Liver (tissue), 9 donors: ENCODE measurements around the gene ERICH2. TPM values are rescaled to one million over a fixed set of nuclear protein-coding genes. Genes with fewer than 3 reads are reported as not detected.
A peak's percentile ranks its signal among the peaks of the same experiment; 100 is the strongest.

Experiments
- DNase-seq: peaks from one replicate; pipeline ENCODE4 v3.0.0-alpha.2; 2017; ENCODE audit warnings: low spot score
- H3K27ac ChIP-seq, 2 donors: one replicate each; pipeline ENCODE4 v1.7.0; 2013; ENCODE audit warnings: inconsistent platforms in 2 of 2, low read length in 2 of 2, control low read depth in 1 of 2, low read depth in 1 of 2, mild to moderate bottlenecking in 1 of 2
- H3K27me3 ChIP-seq, 4 donors: one replicate each; pipeline versions ENCODE4 v1.6.1 to v1.7.0; 2013; ENCODE audit warnings: low read length in 3 of 4, inconsistent platforms in 1 of 4, mild to moderate bottlenecking in 1 of 4, moderate library complexity in 1 of 4; ENCODE audit not compliant: control insufficient read depth in 4 of 4, insufficient read depth in 4 of 4
- H3K36me3 ChIP-seq, 4 donors: one replicate each; pipeline versions ENCODE4 v1.6.1 to v1.7.0; 2013; ENCODE audit warnings: low read length in 3 of 4, mild to moderate bottlenecking in 3 of 4, low read depth in 1 of 4, moderate library complexity in 1 of 4; ENCODE audit not compliant: control insufficient read depth in 4 of 4, insufficient read depth in 3 of 4
- H3K4me1 ChIP-seq, 4 donors: one replicate each; pipeline versions ENCODE4 v1.6.1 to v1.7.0; 2013; ENCODE audit warnings: low read length in 3 of 4, mild to moderate bottlenecking in 3 of 4, moderate library complexity in 1 of 4; ENCODE audit not compliant: control insufficient read depth in 4 of 4, insufficient read depth in 4 of 4
- H3K4me3 ChIP-seq, 3 donors: one replicate each; pipeline versions ENCODE4 v1.6.1 to v1.7.0; 2013; ENCODE audit warnings: low read length in 3 of 3, control low read depth in 1 of 3, low read depth in 1 of 3, mild to moderate bottlenecking in 1 of 3
- H3K9ac ChIP-seq, 2 donors: one replicate each; pipeline ENCODE4 v1.7.0; 2013; ENCODE audit warnings: low read length in 2 of 2, mild to moderate bottlenecking in 2 of 2, moderate library complexity in 2 of 2, control low read depth in 1 of 2, low read depth in 1 of 2
- H3K9me3 ChIP-seq, 4 donors: one replicate each; pipeline versions ENCODE4 v1.6.1 to v1.7.0; 2013; ENCODE audit warnings: low read length in 3 of 4; ENCODE audit not compliant: control insufficient read depth in 4 of 4
- ATF3 ChIP-seq: IDR thresholded peaks from 2 replicates; pipeline ENCODE4 v1.6.1; 2016; ENCODE audit warnings: antibody characterized with exemption
- EGR1 ChIP-seq, 2 donors: IDR thresholded peaks; 2 replicates each; pipeline ENCODE4 v1.6.1; 2016 to 2018; ENCODE audit warnings: antibody characterized with exemption in 2 of 2, low read depth in 2 of 2
- FOXA1 ChIP-seq: IDR thresholded peaks from 2 replicates; pipeline ENCODE4 v1.6.1; 2016; ENCODE audit warnings: antibody characterized with exemption
- FOXA2 ChIP-seq: IDR thresholded peaks from 2 replicates; pipeline ENCODE4 v1.6.1; 2016; ENCODE audit warnings: antibody characterized with exemption
- GABPA ChIP-seq, 2 donors: IDR thresholded peaks in 1 of 2; conservative IDR thresholded peaks in 1 of 2; 2 replicates each; pipeline ENCODE4 v1.6.1; 2016; ENCODE audit warnings: antibody characterized with exemption in 2 of 2, mild to moderate bottlenecking in 1 of 2, moderate library complexity in 1 of 2
- HNF4A ChIP-seq, 2 donors: conservative IDR thresholded peaks; 2 replicates each; pipeline ENCODE4 v1.6.1; 2016; ENCODE audit warnings: antibody characterized with exemption in 2 of 2, mild to moderate bottlenecking in 2 of 2
- HNF4G ChIP-seq: IDR thresholded peaks from 2 replicates; pipeline ENCODE4 v1.6.1; 2016; ENCODE audit warnings: antibody characterized with exemption
- JUND ChIP-seq, 2 donors: IDR thresholded peaks; 2 replicates each; pipeline ENCODE4 v1.6.1; 2016; ENCODE audit warnings: antibody characterized with exemption in 2 of 2
- NR2F2 ChIP-seq: IDR thresholded peaks from 2 replicates; pipeline ENCODE4 v1.6.1; 2016; ENCODE audit warnings: antibody characterized with exemption
- RAD21 ChIP-seq, 2 donors: IDR thresholded peaks; 2 replicates each; pipeline ENCODE4 v1.6.1; 2016; ENCODE audit warnings: antibody characterized with exemption in 2 of 2, mild to moderate bottlenecking in 2 of 2
- RXRA ChIP-seq, 2 donors: IDR thresholded peaks; 2 replicates each; pipeline ENCODE4 v1.6.1; 2017 to 2018; ENCODE audit warnings: antibody characterized with exemption in 2 of 2, mild to moderate bottlenecking in 1 of 2
- SP1 ChIP-seq: IDR thresholded peaks from 2 replicates; pipeline ENCODE4 v1.6.1; 2018; ENCODE audit warnings: antibody characterized with exemption, mild to moderate bottlenecking
- TAF1 ChIP-seq: conservative IDR thresholded peaks from 2 replicates; pipeline ENCODE4 v1.6.1; 2016; ENCODE audit warnings: antibody characterized with exemption, mild to moderate bottlenecking
- YY1 ChIP-seq: IDR thresholded peaks from 2 replicates; pipeline ENCODE4 v1.6.1; 2016; ENCODE audit warnings: antibody characterized with exemption, mild to moderate bottlenecking
- WGBS: extraction: QIAGEN DNeasy Blood & Tissue Kit; methylation state at CpG from one replicate; pipeline ENCODE4 v1.1.7; 2013; 5-methylcytosine and 5-hydroxymethylcytosine counted together
- polyA plus RNA-seq, 2 donors: library from polyadenylated mRNA; stranded (reverse) in 1 of 2; unstranded in 1 of 2; fragments of 200-250 nt in 1 of 2; fragments of >200 nt in 1 of 2; fragmentation: Nextera tagmentation in 1 of 2; extraction: Ambion mirVana in 1 of 2; gene quantifications; one replicate each; pipeline versions ENCODE4 v1.2.1 to v1.2.3, GENCODE V29; 2013 to 2015
- total RNA-seq, 2 donors: library from RNA; depleted of rRNA; stranded (reverse); fragments of >200 nt; gene quantifications; one replicate each; pipeline ENCODE4 v1.2.3, GENCODE V29; 2014
- TF ChIP-seq, protein P1 (sequence below): IDR thresholded peaks from 2 replicates; pipeline ENCODE4 v1.6.1; 2016; ENCODE audit warnings: antibody characterized with exemption
- TF ChIP-seq, protein P2 (sequence below): IDR thresholded peaks from 2 replicates; pipeline ENCODE4 v1.6.1; 2016; ENCODE audit warnings: antibody characterized with exemption
- TF ChIP-seq, protein P3 (sequence below): fragments of 150-350 bp; IDR thresholded peaks from 2 replicates; pipeline ENCODE4 v1.5.1; 2017; ENCODE audit warnings: improper control_type of control experiment, low read depth, low read length; ENCODE audit not compliant: missing input control
- TF ChIP-seq, protein P4 (sequence below): IDR thresholded peaks from 2 replicates; pipeline ENCODE4 v1.6.1; 2016; ENCODE audit warnings: antibody characterized with exemption, mild to moderate bottlenecking
- donor health status: healthy.
- donor health status: healthy.
- donor health status: healthy.
- donor health status: healthy.
- donor health status: healthy.

ERICH2 gene
- total and polyA plus RNA-seq, 4 donors, result 0.39 to 3.0 (median 0.42) TPM; not detected in 1

- TF ChIP-seq HNF4G, result no peak
- TF ChIP-seq, protein P1, sequence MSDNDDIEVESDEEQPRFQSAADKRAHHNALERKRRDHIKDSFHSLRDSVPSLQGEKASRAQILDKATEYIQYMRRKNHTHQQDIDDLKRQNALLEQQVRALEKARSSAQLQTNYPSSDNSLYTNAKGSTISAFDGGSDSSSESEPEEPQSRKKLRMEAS, result no peak
- TF ChIP-seq GABPA (IDR thresholded peaks at IDR 0.05 in 1 of 2, conservative IDR thresholded peaks at IDR 0.05 in 1 of 2), result no peak
- no peak for TF ChIP-seq FOXA1
- no peak for TF ChIP-seq ATF3
- TF ChIP-seq, protein P2, sequence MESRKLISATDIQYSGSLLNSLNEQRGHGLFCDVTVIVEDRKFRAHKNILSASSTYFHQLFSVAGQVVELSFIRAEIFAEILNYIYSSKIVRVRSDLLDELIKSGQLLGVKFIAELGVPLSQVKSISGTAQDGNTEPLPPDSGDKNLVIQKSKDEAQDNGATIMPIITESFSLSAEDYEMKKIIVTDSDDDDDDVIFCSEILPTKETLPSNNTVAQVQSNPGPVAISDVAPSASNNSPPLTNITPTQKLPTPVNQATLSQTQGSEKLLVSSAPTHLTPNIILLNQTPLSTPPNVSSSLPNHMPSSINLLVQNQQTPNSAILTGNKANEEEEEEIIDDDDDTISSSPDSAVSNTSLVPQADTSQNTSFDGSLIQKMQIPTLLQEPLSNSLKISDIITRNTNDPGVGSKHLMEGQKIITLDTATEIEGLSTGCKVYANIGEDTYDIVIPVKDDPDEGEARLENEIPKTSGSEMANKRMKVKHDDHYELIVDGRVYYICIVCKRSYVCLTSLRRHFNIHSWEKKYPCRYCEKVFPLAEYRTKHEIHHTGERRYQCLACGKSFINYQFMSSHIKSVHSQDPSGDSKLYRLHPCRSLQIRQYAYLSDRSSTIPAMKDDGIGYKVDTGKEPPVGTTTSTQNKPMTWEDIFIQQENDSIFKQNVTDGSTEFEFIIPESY, result no peak
- TF ChIP-seq, protein P3, sequence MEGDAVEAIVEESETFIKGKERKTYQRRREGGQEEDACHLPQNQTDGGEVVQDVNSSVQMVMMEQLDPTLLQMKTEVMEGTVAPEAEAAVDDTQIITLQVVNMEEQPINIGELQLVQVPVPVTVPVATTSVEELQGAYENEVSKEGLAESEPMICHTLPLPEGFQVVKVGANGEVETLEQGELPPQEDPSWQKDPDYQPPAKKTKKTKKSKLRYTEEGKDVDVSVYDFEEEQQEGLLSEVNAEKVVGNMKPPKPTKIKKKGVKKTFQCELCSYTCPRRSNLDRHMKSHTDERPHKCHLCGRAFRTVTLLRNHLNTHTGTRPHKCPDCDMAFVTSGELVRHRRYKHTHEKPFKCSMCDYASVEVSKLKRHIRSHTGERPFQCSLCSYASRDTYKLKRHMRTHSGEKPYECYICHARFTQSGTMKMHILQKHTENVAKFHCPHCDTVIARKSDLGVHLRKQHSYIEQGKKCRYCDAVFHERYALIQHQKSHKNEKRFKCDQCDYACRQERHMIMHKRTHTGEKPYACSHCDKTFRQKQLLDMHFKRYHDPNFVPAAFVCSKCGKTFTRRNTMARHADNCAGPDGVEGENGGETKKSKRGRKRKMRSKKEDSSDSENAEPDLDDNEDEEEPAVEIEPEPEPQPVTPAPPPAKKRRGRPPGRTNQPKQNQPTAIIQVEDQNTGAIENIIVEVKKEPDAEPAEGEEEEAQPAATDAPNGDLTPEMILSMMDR, result no peak
- TF ChIP-seq YY1, result no peak
- TF ChIP-seq SP1, result no peak
- no peak for TF ChIP-seq HNF4A (conservative IDR thresholded peaks at IDR 0.05)
- TF ChIP-seq RXRA (IDR thresholded peaks at IDR 0.05), result no peak
- TF ChIP-seq JUND (IDR thresholded peaks at IDR 0.05), result no peak
- no peak for TF ChIP-seq NR2F2
- TF ChIP-seq RAD21 (IDR thresholded peaks at IDR 0.05), result no peak
- TF ChIP-seq, protein P4, sequence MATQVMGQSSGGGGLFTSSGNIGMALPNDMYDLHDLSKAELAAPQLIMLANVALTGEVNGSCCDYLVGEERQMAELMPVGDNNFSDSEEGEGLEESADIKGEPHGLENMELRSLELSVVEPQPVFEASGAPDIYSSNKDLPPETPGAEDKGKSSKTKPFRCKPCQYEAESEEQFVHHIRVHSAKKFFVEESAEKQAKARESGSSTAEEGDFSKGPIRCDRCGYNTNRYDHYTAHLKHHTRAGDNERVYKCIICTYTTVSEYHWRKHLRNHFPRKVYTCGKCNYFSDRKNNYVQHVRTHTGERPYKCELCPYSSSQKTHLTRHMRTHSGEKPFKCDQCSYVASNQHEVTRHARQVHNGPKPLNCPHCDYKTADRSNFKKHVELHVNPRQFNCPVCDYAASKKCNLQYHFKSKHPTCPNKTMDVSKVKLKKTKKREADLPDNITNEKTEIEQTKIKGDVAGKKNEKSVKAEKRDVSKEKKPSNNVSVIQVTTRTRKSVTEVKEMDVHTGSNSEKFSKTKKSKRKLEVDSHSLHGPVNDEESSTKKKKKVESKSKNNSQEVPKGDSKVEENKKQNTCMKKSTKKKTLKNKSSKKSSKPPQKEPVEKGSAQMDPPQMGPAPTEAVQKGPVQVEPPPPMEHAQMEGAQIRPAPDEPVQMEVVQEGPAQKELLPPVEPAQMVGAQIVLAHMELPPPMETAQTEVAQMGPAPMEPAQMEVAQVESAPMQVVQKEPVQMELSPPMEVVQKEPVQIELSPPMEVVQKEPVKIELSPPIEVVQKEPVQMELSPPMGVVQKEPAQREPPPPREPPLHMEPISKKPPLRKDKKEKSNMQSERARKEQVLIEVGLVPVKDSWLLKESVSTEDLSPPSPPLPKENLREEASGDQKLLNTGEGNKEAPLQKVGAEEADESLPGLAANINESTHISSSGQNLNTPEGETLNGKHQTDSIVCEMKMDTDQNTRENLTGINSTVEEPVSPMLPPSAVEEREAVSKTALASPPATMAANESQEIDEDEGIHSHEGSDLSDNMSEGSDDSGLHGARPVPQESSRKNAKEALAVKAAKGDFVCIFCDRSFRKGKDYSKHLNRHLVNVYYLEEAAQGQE, result no peak
- no peak for TF ChIP-seq FOXA2
- TF ChIP-seq TAF1, result no peak
- TF ChIP-seq EGR1 (IDR thresholded peaks at IDR 0.05; ENCODE audit: low read depth in 2 of 2), result no peak
- Histone ChIP-seq H3K27me3 (peaks cover 0 to 35% (median 18%) of the 10 kb centered on the region in 4 donors), H3K9me3 (no peaks in the 10 kb centered on the region), H3K27ac (no peak overlapping the region), H3K4me1 (peaks cover 21 to 66% (median 63%) of the 10 kb centered on the region in 4 donors), H3K36me3 (no peaks in the 10 kb centered on the region), H3K4me3 (peak overlapping the region in 2 of 3 donors; percentile 35 to 58), H3K9ac (no peak overlapping the region)
- DNase-seq, result no peak
- WGBS, result 16% methylated on average over 18 of the region's 18 CpGs
These were observed 50.8 kb downstream of the ERICH2 start for GRCh38 chr2:170820757-170821530.
